ENCODE data around the gene NRIP1.

GRCh38 chr21:14985306-14985705, 79.5 kb downstream of the NRIP1 start:
- no peak for TF ChIP-seq POLR2A (IDR thresholded peaks at IDR 0.05; ENCODE audit: low read depth, low read length)
- no peak for TF ChIP-seq POLR2AphosphoS5 (IDR thresholded peaks at IDR 0.05; ENCODE audit: low read depth, low read length)

All from GM12892 (cell line).